ENCODE data around the gene GYG2. TPM values are rescaled to one million over a fixed set of nuclear protein-coding genes. Genes with fewer than 3 reads are reported as not detected.
A peak's percentile ranks its signal among the peaks of the same experiment; 100 is the strongest.
"Not testable (repeated sequence)": the region's sequence is repeated elsewhere in the genome, so short reads cannot be mapped to it uniquely, and the experiment has no call there.

Gene GYG2
- total RNA-seq, 1 donor from 2014 or later = not detected

DNA sequence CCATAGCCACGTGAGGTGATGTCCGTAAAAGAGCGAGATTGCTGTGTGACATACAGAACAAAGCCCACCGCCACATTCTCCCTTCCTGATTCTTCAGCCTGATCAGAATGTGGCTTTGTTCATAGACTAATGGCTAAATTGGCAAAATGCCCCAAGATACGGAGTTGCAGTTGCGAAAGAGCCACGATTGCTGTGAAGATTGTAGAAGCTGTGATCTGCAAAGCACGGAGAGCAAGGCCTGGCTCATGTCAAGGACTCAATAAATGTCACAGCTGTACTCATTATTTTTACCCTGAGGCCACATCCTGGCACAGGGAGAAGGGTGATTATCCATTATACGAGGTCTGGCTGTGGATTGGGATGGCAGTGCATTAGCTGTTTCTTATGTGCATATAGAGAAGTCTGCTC, 66.2 kb downstream of the GYG2 start:
- ATAC-seq (ENCODE audit: low read depth) = no peak

GRCh38 chrX:2897311-2897689, 68.6 kb downstream of the GYG2 start:
- TF ChIP-seq, protein P1, sequence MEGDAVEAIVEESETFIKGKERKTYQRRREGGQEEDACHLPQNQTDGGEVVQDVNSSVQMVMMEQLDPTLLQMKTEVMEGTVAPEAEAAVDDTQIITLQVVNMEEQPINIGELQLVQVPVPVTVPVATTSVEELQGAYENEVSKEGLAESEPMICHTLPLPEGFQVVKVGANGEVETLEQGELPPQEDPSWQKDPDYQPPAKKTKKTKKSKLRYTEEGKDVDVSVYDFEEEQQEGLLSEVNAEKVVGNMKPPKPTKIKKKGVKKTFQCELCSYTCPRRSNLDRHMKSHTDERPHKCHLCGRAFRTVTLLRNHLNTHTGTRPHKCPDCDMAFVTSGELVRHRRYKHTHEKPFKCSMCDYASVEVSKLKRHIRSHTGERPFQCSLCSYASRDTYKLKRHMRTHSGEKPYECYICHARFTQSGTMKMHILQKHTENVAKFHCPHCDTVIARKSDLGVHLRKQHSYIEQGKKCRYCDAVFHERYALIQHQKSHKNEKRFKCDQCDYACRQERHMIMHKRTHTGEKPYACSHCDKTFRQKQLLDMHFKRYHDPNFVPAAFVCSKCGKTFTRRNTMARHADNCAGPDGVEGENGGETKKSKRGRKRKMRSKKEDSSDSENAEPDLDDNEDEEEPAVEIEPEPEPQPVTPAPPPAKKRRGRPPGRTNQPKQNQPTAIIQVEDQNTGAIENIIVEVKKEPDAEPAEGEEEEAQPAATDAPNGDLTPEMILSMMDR (IDR thresholded peaks at IDR 0.05) = no peak
- Mint-ChIP-seq H3K4me1 (peaks cover 14% of the 10 kb centered on the region), H3K27ac (no peak overlapping the region), H3K27me3 (no peaks in the 10 kb centered on the region), H3K9me3 (no peaks in the 10 kb centered on the region), H3K36me3 (ENCODE audit: low read depth) (no peaks in the 10 kb centered on the region), H3K4me3 (no peak overlapping the region)
- DNase-seq = no peak
- intact Hi-C loops (cut with micrococcal nuclease) = no loop called here
- ATAC-seq (ENCODE audit: low read depth) = no peak
- ChIA-PET CTCF (no interaction called here), POLR2A (no interaction called here)

More for the DNA sequence above, 66.2 kb downstream of the GYG2 start:
- Mint-ChIP-seq H3K27me3 (no peaks in the 10 kb centered on the region), H3K4me1 (peaks cover 14% of the 10 kb centered on the region), H3K36me3 (ENCODE audit: low read depth) (no peaks in the 10 kb centered on the region), H3K4me3 (no peak overlapping the region), H3K9me3 (no peaks in the 10 kb centered on the region), H3K27ac (no peak overlapping the region)
- intact Hi-C loops (cut with micrococcal nuclease) = no loop called here
- CTCF ChIA-PET = no interaction called here
- TF ChIP-seq, protein P1 (IDR thresholded peaks at IDR 0.05) = no peak
- POLR2A ChIA-PET = no interaction called here
- DNase-seq = no peak

GRCh38 chrX:2897690-2898623, 69.2 kb downstream of the GYG2 start:
- CTCF ChIA-PET; H3K9me3 Mint-ChIP-seq; DNase-seq; H3K27ac Mint-ChIP-seq; POLR2A ChIA-PET; H3K27me3 Mint-ChIP-seq; ATAC-seq (ENCODE audit: low read depth); intact Hi-C loops (cut with micrococcal nuclease); H3K36me3 Mint-ChIP-seq (ENCODE audit: low read depth): not testable (repeated sequence)
- Mint-ChIP-seq H3K4me1 (peaks cover 14% of the 10 kb centered on the region), H3K4me3 (peak overlapping the region; percentile 28)

DNA sequence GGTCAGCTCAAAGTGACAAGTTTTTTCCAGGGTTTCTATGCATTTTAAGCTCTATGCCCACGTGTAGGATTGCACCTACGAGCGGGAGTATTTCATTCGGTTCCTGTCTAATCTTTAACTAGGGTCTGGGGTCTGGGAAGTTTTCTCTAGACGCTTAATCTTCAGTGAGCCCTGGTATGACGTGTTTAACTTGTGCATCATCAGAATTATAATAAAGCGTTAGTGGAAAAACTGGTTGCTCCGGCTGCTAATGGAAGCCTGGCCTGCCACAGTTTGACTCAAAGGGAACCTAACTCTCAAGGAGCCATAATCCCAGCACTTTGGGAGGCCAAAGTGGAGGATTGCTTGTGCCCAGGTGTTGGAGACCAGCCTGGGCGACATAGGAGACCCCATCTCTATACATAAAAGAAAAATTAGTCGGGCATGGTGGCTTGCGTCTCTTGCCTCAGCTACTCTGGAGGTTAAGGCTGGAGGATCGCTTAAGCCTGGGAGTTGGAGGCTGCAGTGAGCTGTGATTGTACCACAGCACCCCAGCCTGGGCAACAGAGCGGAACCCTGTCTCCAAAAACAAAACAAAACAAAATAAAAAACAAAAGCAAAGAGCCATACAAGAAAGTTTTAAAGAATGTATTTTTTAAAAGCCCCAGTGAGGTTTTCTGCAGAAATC, 70.2 kb downstream of the GYG2 start:
- no peaks in the 10 kb centered on the region for H3K27me3 Mint-ChIP-seq
- H3K27ac Mint-ChIP-seq = no peak overlapping the region
- DNase-seq (no peak), ATAC-seq (ENCODE audit: low read depth) (no peak)
- peaks cover 14% of the 10 kb centered on the region for H3K4me1 Mint-ChIP-seq
- ChIA-PET CTCF (no interaction called here), POLR2A (no interaction called here)
- peaks cover 2% of the 10 kb centered on the region for H3K36me3 Mint-ChIP-seq (ENCODE audit: low read depth)
- H3K4me3 Mint-ChIP-seq = no peak overlapping the region
- peaks cover 2% of the 10 kb centered on the region for H3K9me3 Mint-ChIP-seq
- intact Hi-C loops (cut with micrococcal nuclease) = no loop called here
- TF ChIP-seq, protein P1 (IDR thresholded peaks at IDR 0.05) = no peak

GRCh38 chrX:2901367-2902036, 72.8 kb downstream of the GYG2 start:
- no peak overlapping the region for H3K27ac Mint-ChIP-seq
- H3K9me3 Mint-ChIP-seq = peaks cover 4% of the 10 kb centered on the region
- H3K36me3 Mint-ChIP-seq (ENCODE audit: low read depth) = peaks cover 3% of the 10 kb centered on the region
- TF ChIP-seq, protein P1 (IDR thresholded peaks at IDR 0.05) = no peak
- ChIA-PET POLR2A (no interaction called here), CTCF (no interaction called here)
- no peak overlapping the region for H3K4me3 Mint-ChIP-seq
- DNase-seq (no peak), ATAC-seq (ENCODE audit: low read depth) (no peak)
- H3K4me1 Mint-ChIP-seq = peaks cover 14% of the 10 kb centered on the region
- intact Hi-C loops (cut with micrococcal nuclease) = no loop called here
- H3K27me3 Mint-ChIP-seq = no peaks in the 10 kb centered on the region
